Measurements from ENCODE around the gene HINT1.
"Not testable (repeated sequence)": the region's sequence is repeated elsewhere in the genome, so short reads cannot be mapped to it uniquely, and the experiment has no call there.

HINT1 gene

GRCh38 chr5:131165119-131165727 lies at the start of gene HINT1:
Gene HINT1 (minus strand): TSS chr5:131165256. CDS start chr5:131165205, 51 bp downstream.
- peak; percentile 90 for DNase-seq

- no peak for DNase-seq
Measured at GRCh38 chr5:131214609-131215227, 49.7 kb upstream of the HINT1 start.

GRCh38 chr5:131212471-131213021 lies 47.5 kb upstream of the HINT1 start:
- DNase-seq: no peak

- no peak for DNase-seq
Measured at GRCh38 chr5:131211669-131212068, 46.6 kb upstream of the HINT1 start.

GRCh38 chr5:131210151-131210510 lies 45.1 kb upstream of the HINT1 start:
- no peak for DNase-seq

- DNase-seq: peak; percentile 82
Measured at GRCh38 chr5:131209506-131210150, 44.6 kb upstream of the HINT1 start.

GRCh38 chr5:131209175-131209505 lies 44.1 kb upstream of the HINT1 start:
- DNase-seq: no peak

GRCh38 chr5:131206772-131207171 lies 41.7 kb upstream of the HINT1 start:
- DNase-seq: no peak

- no peak for DNase-seq
Measured at GRCh38 chr5:131206061-131206460, 41.0 kb upstream of the HINT1 start.

- no peak for DNase-seq
Measured at GRCh38 chr5:131204964-131205363, 39.9 kb upstream of the HINT1 start.

- no peak for DNase-seq
Measured at GRCh38 chr5:131200560-131200959, 35.5 kb upstream of the HINT1 start.

- no peak for DNase-seq
Measured at GRCh38 chr5:131198625-131199024, 33.6 kb upstream of the HINT1 start.

- no peak for DNase-seq
Measured at GRCh38 chr5:131196331-131196730, 31.3 kb upstream of the HINT1 start.

GRCh38 chr5:131195696-131196095 lies 30.6 kb upstream of the HINT1 start:
- no peak for DNase-seq

- no peak for DNase-seq
Measured at GRCh38 chr5:131194725-131195124, 29.7 kb upstream of the HINT1 start.

- not testable (repeated sequence) for DNase-seq
Measured at GRCh38 chr5:131193897-131194296, 28.8 kb upstream of the HINT1 start.

- no peak for DNase-seq
Measured at GRCh38 chr5:131193106-131193505, 28.1 kb upstream of the HINT1 start.

GRCh38 chr5:131186561-131187256 lies 21.7 kb upstream of the HINT1 start:
- DNase-seq: no peak

- DNase-seq: no peak
Measured at GRCh38 chr5:131185523-131186104, 20.6 kb upstream of the HINT1 start.

- no peak for DNase-seq
Measured at GRCh38 chr5:131182839-131183238, 17.8 kb upstream of the HINT1 start.

GRCh38 chr5:131180407-131180806 lies 15.4 kb upstream of the HINT1 start:
- no peak for DNase-seq

GRCh38 chr5:131171276-131171810 lies 6.3 kb upstream of the HINT1 start:
- no peak for DNase-seq
